RWPE2 (cell line): ENCODE results near the gene NKX2-3.

Experiments
- ATAC-seq: fragments of 200-7000 bp; cut with Tn5 transposase; 3 replicates; pipeline ENCODE4 v1.9.1; 2021; ENCODE audit warnings: low read depth
- DNase-seq: peaks from one replicate; pipeline ENCODE4 v3.0.0-alpha.2; 2020; ENCODE audit warnings: low spot score
- H3K27ac ChIP-seq: fragments of 450-650 bp; 2 replicates; pipeline ENCODE4 v1.5.1; 2017; ENCODE audit warnings: mild to moderate bottlenecking; ENCODE audit not compliant: poor library complexity, severe bottlenecking
- H3K27me3 ChIP-seq: fragments of 250-450 bp; sonication (Bioruptor Pico); 2 replicates; pipeline ENCODE4 v1.5.1; 2021; ENCODE audit warnings: mild to moderate bottlenecking, moderate library complexity; ENCODE audit not compliant: insufficient read depth, poor library complexity, severe bottlenecking
- H3K36me3 ChIP-seq: fragments of 250-450 bp; sonication (Bioruptor Pico); 2 replicates; pipeline ENCODE4 v1.5.1; 2020; ENCODE audit warnings: low read depth, mild to moderate bottlenecking, moderate library complexity
- H3K4me1 ChIP-seq: fragments of 250-450 bp; sonication (Bioruptor Pico); 2 replicates; pipeline ENCODE4 v1.5.1; 2021; ENCODE audit warnings: mild to moderate bottlenecking, moderate library complexity; ENCODE audit not compliant: insufficient read depth, poor library complexity, severe bottlenecking
- H3K4me3 ChIP-seq: fragments of 250-450 bp; sonication (Bioruptor Pico); 2 replicates; pipeline ENCODE4 v1.5.1; 2021; ENCODE audit warnings: mild to moderate bottlenecking, moderate library complexity; ENCODE audit not compliant: severe bottlenecking
- H3K9me3 ChIP-seq: fragments of 250-450 bp; sonication (Bioruptor Pico); 2 replicates; pipeline ENCODE4 v1.5.1; 2021; ENCODE audit warnings: mild to moderate bottlenecking, moderate library complexity; ENCODE audit not compliant: severe bottlenecking
- TF ChIP-seq, protein P1 (sequence below): fragments of 450-650 bp; IDR thresholded peaks from one replicate; pipeline ENCODE4 v1.5.1; 2017; ENCODE audit warnings: mild to moderate bottlenecking, moderate library complexity; ENCODE audit not compliant: poor library complexity, severe bottlenecking

The NKX2-3 gene

DNA sequence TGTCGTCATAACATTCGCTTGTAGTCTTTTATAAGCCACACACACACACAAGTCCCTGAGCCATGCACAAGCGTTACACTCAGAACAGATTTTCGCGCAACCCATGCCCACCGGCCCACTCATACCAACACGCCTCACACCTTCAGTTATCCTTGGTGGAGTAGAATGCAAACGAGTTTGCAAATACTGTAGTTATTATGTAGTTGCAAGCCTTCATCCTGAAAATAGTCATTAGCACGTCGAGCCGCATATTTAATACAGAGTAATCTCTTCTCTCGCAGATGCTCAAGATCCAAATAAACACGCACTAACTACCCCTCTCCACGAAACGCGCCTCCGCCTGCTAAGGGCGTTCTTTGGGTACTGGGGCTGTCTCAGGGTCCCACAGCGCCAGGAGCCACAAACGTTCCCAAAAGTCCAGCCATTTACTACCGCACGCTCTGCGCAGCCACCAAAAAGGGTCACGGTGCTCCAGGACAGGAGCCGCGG lies 1.8 kb downstream of the NKX2-3 start:
- TF ChIP-seq, protein P1, sequence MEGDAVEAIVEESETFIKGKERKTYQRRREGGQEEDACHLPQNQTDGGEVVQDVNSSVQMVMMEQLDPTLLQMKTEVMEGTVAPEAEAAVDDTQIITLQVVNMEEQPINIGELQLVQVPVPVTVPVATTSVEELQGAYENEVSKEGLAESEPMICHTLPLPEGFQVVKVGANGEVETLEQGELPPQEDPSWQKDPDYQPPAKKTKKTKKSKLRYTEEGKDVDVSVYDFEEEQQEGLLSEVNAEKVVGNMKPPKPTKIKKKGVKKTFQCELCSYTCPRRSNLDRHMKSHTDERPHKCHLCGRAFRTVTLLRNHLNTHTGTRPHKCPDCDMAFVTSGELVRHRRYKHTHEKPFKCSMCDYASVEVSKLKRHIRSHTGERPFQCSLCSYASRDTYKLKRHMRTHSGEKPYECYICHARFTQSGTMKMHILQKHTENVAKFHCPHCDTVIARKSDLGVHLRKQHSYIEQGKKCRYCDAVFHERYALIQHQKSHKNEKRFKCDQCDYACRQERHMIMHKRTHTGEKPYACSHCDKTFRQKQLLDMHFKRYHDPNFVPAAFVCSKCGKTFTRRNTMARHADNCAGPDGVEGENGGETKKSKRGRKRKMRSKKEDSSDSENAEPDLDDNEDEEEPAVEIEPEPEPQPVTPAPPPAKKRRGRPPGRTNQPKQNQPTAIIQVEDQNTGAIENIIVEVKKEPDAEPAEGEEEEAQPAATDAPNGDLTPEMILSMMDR, result no peak
- H3K4me3 ChIP-seq, result no peak overlapping the region
- DNase-seq, result no peak
- no peaks in the 10 kb centered on the region for H3K4me1 ChIP-seq
- no peak for ATAC-seq
- H3K9me3 ChIP-seq, result no peaks in the 10 kb centered on the region
- no peak overlapping the region for H3K27ac ChIP-seq
- H3K36me3 ChIP-seq, result no peaks in the 10 kb centered on the region
- H3K27me3 ChIP-seq, result peaks cover 96% of the 10 kb centered on the region

GRCh38 chr10:99534939-99535763 lies 2.4 kb downstream of the NKX2-3 start:
- H3K4me1 ChIP-seq, result no peaks in the 10 kb centered on the region
- H3K27ac ChIP-seq, result no peak overlapping the region
- no peaks in the 10 kb centered on the region for H3K36me3 ChIP-seq
- peak; percentile 54 for ATAC-seq
- DNase-seq, result no peak
- TF ChIP-seq, protein P1, result no peak
- peak overlapping the region; percentile 8 for H3K4me3 ChIP-seq
- peaks cover 95% of the 10 kb centered on the region for H3K27me3 ChIP-seq
- H3K9me3 ChIP-seq, result no peaks in the 10 kb centered on the region

DNA sequence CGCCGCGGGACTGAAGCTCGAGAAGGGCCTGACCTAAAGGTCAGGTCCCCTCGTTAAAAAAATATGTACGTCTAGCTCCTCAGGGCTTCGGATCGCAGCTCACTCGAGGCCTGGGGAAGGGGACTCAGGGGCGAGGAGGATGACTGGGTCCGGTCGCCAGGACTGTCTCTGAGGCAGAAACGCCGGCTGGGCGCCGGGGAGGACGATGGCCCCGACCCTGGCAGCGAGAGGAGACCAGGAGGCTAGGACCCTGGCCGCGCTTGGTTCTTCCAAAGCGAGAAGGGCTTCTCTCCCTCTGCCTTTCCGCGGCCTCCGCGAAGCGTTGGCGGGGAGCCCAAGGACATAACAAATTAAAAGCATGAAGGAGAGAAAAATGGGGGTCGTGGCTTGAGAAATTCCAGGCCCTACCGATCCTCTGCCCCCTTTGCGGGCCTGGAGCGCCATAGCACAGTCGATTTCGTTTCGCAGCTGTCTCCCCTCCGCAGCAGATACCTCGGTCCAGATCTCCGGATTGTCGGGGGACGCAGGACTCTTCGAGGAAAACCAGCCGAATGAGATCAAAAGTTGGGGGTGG lies 3.1 kb downstream of the NKX2-3 start:
- TF ChIP-seq, protein P1, result no peak
- ATAC-seq (no peak), DNase-seq (no peak)
- Histone ChIP-seq H3K27me3 (peaks cover 95% of the 10 kb centered on the region), H3K4me3 (no peak overlapping the region), H3K4me1 (no peaks in the 10 kb centered on the region), H3K9me3 (no peaks in the 10 kb centered on the region), H3K36me3 (no peaks in the 10 kb centered on the region), H3K27ac (no peak overlapping the region)

DNA sequence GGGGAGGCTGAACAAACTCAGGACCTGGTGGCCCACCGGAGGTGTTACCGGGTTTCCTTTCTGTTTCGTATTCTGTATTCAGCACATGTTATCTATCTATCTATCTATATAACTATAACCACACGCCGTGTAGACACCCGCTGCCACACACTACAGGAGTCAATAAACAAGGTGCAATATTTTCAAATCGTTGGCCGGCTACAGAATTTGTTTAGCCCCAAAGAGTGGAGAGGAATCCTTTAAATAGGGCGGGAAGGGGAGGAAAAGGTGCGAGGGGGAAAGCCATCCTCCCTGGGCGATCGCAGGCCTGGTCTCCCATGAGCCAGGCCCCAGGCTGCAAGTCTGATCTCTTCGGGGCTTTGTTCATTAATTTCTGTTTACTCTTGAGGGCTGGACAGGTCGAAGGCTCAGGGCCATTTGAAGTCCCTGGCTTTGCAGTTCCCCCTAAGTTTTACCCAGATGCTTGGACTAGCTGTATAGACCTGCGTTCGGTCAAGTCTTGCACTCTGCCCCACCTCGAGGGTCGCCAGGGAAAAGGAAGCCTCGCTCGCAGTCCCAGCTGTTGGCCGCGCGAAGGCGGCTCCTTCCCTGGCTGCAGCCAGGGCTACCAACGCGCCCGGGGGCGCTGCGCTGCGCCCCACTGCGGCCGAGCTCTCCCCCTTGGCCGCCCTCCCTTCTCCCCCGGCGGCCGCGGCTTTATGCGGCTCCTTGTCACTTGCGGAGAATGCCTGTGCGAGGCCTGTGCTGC lies 3.8 kb downstream of the NKX2-3 start:
- no peak for ATAC-seq
- no peak overlapping the region for H3K4me3 ChIP-seq

More for the DNA sequence above, 3.8 kb downstream of the NKX2-3 start:
- H3K9me3 ChIP-seq, result no peaks in the 10 kb centered on the region
- H3K4me1 ChIP-seq, result no peaks in the 10 kb centered on the region
- no peaks in the 10 kb centered on the region for H3K36me3 ChIP-seq
- peaks cover 95% of the 10 kb centered on the region for H3K27me3 ChIP-seq
- H3K27ac ChIP-seq, result no peak overlapping the region
- no peak for DNase-seq
- TF ChIP-seq, protein P1, result no peak
